ENCODE measurements around the gene NCMAP.

Gene NCMAP

GRCh38 chr1:24578846-24579245 lies 23.0 kb downstream of the NCMAP start:
- H3K9me3 ChIP-seq (ENCODE audit: severe bottlenecking) = peaks cover 13% of the 10 kb centered on the region
- H3K4me3 ChIP-seq (ENCODE audit: low read depth, low read length) = no peak overlapping the region
- H3K27me3 ChIP-seq (ENCODE audit: insufficient read depth, low read depth, severe bottlenecking) = no peaks in the 10 kb centered on the region
- no peak for DNase-seq
- H3K27ac ChIP-seq = no peak overlapping the region
- H3K36me3 ChIP-seq = 0 out of 2 replicates have a peak, but pooled peaks cover 3% of the 10 kb centered on the region
- TF ChIP-seq, protein P1, sequence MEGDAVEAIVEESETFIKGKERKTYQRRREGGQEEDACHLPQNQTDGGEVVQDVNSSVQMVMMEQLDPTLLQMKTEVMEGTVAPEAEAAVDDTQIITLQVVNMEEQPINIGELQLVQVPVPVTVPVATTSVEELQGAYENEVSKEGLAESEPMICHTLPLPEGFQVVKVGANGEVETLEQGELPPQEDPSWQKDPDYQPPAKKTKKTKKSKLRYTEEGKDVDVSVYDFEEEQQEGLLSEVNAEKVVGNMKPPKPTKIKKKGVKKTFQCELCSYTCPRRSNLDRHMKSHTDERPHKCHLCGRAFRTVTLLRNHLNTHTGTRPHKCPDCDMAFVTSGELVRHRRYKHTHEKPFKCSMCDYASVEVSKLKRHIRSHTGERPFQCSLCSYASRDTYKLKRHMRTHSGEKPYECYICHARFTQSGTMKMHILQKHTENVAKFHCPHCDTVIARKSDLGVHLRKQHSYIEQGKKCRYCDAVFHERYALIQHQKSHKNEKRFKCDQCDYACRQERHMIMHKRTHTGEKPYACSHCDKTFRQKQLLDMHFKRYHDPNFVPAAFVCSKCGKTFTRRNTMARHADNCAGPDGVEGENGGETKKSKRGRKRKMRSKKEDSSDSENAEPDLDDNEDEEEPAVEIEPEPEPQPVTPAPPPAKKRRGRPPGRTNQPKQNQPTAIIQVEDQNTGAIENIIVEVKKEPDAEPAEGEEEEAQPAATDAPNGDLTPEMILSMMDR (IDR thresholded peaks at IDR 0.05; ENCODE audit: low read depth, low read length) = no peak

GRCh38 chr1:24580756-24581155 lies 24.9 kb downstream of the NCMAP start:
- no peak for DNase-seq
- Histone ChIP-seq H3K36me3 (0 out of 2 replicates have a peak, but pooled peaks cover 3% of the 10 kb centered on the region), H3K4me3 (ENCODE audit: low read depth, low read length) (no peak overlapping the region), H3K27ac (no peak overlapping the region), H3K27me3 (ENCODE audit: insufficient read depth, low read depth, severe bottlenecking) (no peaks in the 10 kb centered on the region), H3K9me3 (ENCODE audit: severe bottlenecking) (peaks cover 13% of the 10 kb centered on the region)
- TF ChIP-seq, protein P1 (IDR thresholded peaks at IDR 0.05; ENCODE audit: low read depth, low read length) = no peak

DNA sequence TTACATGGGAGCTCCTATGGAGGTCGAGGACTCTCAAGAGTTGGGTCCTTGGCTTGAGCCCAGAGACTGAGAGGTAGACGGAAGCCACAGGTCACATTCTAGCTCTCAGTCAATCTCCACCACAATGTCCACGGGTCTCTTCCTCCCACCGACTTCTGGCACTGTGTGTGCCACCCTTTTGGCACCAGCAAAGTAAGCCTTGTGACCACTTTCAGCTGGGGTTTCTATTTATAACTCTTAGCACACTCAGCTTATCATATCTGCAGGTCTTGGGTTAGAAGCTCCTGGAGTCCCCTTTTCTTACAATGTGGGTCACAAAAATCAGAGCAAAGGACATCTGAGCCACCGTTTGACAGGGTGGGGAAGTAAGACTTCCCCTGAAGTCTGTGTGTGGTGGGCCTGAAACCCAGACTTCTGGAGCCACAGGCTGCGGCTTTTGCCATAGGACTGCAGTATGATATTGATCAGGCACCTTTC lies 28.3 kb downstream of the NCMAP start:
- Histone ChIP-seq H3K27me3 (ENCODE audit: insufficient read depth, low read depth, severe bottlenecking) (no peaks in the 10 kb centered on the region), H3K9me3 (ENCODE audit: severe bottlenecking) (peaks cover 13% of the 10 kb centered on the region), H3K27ac (no peak overlapping the region), H3K4me3 (ENCODE audit: low read depth, low read length) (no peak overlapping the region), H3K36me3 (0 out of 2 replicates have a peak, but pooled peaks cover 3% of the 10 kb centered on the region)
- TF ChIP-seq, protein P1 (IDR thresholded peaks at IDR 0.05; ENCODE audit: low read depth, low read length) = no peak
- no peak for DNase-seq

GRCh38 chr1:24586119-24586518 lies 30.2 kb downstream of the NCMAP start:
- DNase-seq = no peak
- Histone ChIP-seq H3K27ac (no peak overlapping the region), H3K27me3 (ENCODE audit: insufficient read depth, low read depth, severe bottlenecking) (no peaks in the 10 kb centered on the region), H3K9me3 (ENCODE audit: severe bottlenecking) (peaks cover 13% of the 10 kb centered on the region), H3K36me3 (0 out of 2 replicates have a peak, but pooled peaks cover 3% of the 10 kb centered on the region), H3K4me3 (ENCODE audit: low read depth, low read length) (no peak overlapping the region)
- TF ChIP-seq, protein P1 (IDR thresholded peaks at IDR 0.05; ENCODE audit: low read depth, low read length) = no peak

GRCh38 chr1:24586970-24587820 lies 31.3 kb downstream of the NCMAP start:
- H3K4me3 ChIP-seq (ENCODE audit: low read depth, low read length) = no peak overlapping the region
- peak; percentile 63 for DNase-seq
- no peaks in the 10 kb centered on the region for H3K27me3 ChIP-seq (ENCODE audit: insufficient read depth, low read depth, severe bottlenecking)

More at GRCh38 chr1:24586970-24587820, 31.3 kb downstream of the NCMAP start:
- TF ChIP-seq, protein P1 (IDR thresholded peaks at IDR 0.05; ENCODE audit: low read depth, low read length) = peak; percentile 86
- Histone ChIP-seq H3K36me3 (0 out of 2 replicates have a peak, but pooled peaks cover 3% of the 10 kb centered on the region), H3K9me3 (ENCODE audit: severe bottlenecking) (peaks cover 11% of the 10 kb centered on the region), H3K27ac (no peak overlapping the region)

Data from WERI-Rb-1 (cell line).